Measurements from ENCODE around the gene SMIM7.
"Not testable (repeated sequence)": the region's sequence is repeated elsewhere in the genome, so short reads cannot be mapped to it uniquely, and the experiment has no call there.

Gene SMIM7

DNA sequence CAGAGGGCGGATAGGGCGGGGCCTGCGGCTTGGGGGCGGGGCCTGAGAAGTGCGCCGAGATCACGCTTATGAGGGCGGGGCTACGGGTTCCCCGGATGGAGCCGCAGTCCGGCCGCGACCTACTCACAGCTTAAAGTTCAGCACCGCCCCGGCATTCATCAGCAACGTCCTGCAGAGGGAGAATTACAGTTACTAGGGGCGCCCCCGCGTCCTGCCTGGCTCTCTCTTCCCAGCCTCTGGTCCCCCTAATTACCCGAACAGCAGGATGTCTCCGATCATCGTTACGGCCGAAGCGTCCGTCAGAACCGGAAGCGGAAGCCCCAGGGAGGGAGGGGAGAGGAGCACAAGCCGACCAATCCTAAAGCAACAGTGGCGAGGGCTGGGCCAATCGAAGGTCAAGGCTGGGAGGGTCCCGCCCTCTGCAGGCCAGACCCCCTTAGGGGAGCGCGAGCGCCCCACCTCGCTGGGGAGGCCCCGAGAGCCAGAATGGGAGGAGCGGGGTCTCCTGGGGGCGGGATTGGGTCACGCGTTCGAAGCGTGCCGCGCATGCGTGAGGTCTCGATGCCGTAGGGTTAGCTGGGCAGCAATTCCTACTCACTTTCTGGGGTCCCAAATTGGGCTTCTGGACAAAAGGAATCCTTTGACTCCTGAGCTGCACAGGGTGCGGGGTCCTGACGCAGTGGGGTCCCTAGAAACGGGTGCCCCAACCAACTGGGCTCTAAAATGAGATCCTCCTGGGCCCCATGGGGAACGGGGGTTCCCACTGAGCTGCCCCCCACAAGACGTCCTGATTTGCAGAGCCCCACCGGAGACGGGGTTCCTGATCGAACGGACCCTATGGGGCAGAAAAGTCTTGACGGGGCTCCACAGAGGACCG lies at the start of gene SMIM7:
Gene SMIM7 (minus strand): TSS at position 313 of the 877 bp plus-strand sequence. CDS start 34 bp downstream, at position 279.
- DNase-seq (ENCODE audit: low read depth) = peak; percentile 98

DNA sequence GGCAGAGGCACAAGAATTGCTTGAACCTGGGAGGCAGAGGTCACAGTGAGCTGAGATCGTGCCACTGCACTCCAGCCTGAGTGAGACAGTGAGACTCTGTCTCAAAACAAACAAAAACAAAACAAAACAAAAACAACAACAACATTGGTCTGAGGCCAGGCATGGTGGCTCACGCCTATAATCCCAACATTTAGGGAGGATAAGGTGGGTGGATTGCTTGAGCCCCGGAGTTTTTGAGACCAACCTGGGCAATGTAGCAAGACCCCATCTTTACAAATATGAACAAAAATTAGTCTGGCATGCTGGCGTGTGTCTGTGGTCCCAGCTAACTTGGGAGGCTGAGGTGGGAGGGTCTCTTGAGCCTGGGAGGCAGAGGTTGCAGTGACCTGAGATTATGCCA lies 43.7 kb upstream of the SMIM7 start:
- no peak for DNase-seq (ENCODE audit: low read depth)

DNA sequence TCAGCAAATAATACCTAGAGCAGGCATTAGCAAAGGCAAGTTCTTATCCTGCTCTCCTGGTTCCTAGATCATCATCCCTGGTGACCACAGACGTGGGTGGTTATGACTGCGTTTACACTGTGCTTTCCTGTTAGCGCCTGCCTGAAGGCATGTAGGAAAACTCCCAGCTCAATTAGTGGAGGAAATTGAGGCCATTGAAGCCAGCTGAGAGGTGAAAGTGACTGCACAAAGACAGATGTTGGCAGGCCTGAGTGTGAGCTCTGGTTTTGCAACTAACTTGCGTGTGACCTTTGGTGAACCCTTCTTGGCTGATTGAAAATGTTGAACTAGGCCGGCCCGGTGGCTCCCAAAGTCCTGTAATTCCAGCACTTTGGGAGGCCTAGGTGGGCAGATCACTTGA lies 42.2 kb upstream of the SMIM7 start:
- peak; percentile 21 for DNase-seq (ENCODE audit: low read depth)

DNA sequence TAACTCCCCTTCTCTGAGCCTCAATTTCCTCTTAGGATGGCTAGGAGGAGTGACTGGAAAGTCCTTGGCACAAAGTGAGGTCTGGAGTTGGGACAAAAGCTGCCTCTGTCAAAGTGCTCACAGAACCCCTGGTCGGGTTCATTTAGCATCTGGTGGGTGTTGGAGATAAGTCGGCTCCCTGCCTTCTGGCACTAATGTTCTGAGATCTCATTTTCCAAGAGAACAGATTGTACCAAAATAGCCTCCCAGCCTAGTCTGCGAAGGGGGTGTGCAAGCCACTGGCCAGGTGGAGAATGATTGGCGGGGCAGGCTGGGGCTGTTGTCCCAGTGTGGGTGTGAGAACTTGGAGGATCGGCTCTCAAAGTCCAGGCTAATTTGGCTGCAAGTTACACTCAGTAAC lies 39.0 kb upstream of the SMIM7 start:
- DNase-seq (ENCODE audit: low read depth) = no peak

DNA sequence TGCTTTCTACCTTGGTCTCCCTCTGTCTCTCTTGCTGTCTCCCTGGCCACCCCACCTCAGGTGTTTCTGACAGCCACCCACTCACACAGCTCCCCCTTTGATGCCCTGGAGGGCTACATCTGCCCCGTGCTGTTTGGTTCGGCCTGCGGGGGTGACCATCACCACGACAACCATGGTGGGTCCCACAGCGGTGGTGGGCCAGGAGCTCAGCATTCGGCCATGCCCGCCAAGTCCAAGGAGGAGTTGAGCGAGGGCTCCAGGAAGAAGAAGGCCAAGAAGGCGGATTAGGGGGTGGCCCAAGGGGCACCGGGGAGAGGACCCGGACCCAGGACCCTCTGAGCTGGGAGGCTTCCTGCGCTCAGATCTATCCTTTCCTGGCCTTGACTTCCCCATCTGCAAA lies 28.1 kb upstream of the SMIM7 start:
- DNase-seq (ENCODE audit: low read depth) = no peak

DNA sequence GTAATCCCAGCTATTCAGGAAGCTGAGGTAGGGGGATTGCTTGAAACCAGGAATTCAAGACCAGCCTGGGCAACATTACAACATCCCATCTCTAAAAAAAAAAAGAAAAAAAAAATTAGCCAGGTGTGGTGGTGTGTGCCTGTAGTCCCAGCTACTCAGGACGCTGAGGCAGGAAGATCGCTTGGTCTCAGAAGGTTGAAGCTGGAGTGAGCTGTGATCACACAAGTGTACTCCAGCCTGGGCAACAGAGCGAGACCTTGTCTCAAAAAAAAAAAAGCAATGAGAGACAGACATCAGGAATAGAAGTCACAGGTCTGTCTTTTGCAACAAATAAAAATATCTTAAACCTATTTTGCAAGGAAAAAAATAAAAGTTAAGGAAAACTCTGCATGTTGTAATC lies 24.3 kb upstream of the SMIM7 start:
- DNase-seq (ENCODE audit: low read depth) = no peak

DNA sequence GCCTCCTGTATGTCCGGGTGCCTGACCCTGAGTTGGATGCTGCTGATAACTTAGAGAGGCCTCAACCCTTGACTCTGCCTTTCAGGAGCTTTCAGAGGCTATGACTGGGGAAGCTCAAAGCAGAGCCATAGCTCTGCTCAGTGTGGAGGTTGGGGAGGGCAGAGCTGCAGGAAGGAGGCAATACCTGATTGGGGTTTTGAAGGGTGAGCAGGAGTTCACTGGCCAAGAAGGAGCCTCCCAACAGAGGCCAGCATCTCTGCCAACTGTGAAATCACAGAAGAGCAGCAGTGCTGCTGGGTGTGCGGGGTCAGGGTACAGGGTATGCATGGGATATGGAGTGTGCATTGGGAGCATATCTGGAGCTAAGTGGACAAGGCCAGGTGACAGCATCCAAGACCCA lies 22.6 kb upstream of the SMIM7 start:
- DNase-seq (ENCODE audit: low read depth) = no peak

DNA sequence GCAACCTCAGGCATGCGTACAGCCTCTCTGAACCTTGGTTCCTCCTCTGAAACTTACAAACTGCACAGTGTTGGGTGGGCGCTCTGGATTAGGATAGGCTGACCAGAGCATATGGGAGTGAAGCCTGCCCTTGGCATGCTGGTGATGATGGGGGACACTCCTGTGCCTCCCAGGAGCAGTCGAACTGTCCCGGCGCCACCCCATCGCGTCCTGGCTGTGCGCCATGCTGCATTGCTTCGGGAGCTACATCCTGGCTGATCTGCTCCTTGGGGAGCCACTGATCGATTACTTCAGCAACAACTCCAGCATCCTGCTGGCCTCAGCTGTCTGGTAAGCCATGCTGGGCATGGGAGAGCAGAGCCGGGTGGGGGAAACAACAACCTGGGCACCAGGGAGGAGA lies 19.9 kb upstream of the SMIM7 start:
- no peak for DNase-seq (ENCODE audit: low read depth)

DNA sequence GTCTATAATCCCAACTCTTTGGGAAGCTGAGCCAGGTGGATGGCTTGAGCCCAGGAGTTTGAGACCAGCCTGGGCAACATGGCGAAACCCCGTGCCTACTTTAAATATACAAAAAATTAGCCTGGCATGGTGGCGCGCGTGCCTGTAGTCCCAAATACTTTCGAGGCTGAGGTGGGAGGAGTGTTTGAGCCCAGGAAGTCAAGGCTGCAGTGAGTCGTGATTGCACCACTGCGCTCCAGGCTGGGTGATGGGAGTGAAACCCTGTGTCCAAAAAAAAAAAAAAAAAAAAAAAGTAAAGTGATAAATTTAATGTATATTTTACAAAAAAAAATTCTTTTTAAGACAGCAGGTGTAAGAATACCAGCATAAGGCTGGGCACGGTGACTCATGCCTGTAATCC lies 18.6 kb upstream of the SMIM7 start:
- DNase-seq (ENCODE audit: low read depth) = no peak

DNA sequence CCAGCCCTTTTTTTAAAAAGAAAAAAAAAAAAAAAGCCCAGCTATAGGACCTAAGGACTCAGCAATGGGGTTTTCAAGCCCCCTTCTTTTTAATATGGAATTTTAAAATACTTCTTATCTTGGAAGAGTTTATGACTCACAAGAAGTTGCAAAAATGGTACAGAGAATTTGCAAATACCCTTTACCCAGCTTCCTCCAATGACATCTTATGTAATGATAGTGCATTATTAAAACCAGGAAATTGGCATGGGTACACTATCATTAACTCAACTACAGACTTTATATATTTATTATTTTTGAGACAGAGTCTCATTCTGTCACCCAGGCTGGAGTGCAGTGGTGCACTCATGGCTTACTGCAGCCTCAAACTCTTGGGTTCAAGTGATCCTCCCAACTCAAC lies 17.1 kb upstream of the SMIM7 start:
- peak; percentile 21 for DNase-seq (ENCODE audit: low read depth)

DNA sequence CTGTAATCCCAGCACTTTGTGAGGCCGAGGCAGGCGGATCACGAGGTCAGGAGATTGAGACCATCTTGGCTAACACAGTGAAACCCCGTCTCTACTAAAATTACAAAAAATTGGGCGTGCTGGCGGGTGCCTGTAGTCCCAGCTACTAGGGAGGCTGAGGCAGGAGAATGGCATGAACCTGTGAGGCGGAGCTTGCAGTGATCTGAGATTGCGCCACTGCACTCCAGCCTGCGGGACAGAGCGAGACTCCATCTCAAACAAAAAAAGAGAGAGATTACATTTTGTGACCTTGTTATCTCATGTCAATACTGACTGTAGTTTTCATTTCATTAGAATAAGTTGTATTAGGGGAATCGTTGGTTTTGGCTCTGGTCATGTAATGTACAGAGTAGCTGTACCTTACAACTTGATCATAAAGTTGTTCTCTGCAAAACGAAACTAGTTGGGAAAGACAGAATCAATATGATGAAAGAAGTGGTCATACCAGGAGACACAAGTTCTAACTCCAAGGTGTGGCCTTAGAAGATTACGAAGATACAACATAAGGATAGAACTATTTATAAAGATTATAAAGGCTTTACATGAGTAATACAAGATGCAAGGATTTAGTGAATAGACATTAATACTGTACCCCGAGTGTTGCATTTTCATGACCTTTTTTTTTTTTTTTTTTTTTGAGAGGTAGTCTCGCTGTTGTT lies 16.3 kb upstream of the SMIM7 start:
- no peak for DNase-seq (ENCODE audit: low read depth)

DNA sequence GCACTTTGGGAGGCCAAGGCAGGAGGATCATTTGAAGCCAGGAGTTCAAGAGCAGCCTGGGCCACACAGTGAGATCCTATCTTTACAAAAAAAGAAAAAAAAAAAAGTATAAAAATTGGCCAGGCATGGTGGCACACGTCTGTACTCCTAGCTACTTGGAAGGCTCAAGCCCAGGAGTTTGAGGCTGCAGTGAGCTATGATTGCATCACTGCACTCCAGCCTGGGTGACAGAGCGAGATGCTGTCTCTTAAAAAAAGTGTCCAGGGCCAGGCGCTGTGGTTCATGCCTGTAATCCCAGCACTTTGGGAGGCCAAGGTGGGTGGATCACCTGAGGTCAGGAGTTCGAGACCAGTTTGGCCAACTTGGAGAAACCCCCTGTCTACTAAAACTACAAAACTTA lies 13.9 kb upstream of the SMIM7 start:
- not testable (repeated sequence) for DNase-seq (ENCODE audit: low read depth)

DNA sequence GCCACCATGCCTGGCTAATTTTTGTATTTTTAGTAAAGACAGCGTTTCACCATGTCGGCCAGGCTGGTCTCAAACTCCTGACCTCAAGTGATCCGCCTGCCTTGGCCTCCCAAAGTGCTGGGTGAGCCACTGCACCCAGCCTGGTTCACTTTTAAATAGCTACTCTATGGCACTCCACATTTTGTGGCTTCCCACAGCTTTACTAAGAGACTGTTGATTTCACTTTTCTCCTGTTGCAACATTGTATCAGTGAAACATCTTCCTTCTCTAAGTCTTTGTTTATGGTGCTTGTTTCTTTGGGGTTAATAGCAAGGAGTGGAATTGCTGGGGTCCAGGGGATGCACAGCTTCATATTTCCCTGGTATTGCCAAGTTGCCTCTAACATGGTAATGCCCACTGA lies 13.3 kb upstream of the SMIM7 start:
- DNase-seq (ENCODE audit: low read depth) = peak; percentile 17

DNA sequence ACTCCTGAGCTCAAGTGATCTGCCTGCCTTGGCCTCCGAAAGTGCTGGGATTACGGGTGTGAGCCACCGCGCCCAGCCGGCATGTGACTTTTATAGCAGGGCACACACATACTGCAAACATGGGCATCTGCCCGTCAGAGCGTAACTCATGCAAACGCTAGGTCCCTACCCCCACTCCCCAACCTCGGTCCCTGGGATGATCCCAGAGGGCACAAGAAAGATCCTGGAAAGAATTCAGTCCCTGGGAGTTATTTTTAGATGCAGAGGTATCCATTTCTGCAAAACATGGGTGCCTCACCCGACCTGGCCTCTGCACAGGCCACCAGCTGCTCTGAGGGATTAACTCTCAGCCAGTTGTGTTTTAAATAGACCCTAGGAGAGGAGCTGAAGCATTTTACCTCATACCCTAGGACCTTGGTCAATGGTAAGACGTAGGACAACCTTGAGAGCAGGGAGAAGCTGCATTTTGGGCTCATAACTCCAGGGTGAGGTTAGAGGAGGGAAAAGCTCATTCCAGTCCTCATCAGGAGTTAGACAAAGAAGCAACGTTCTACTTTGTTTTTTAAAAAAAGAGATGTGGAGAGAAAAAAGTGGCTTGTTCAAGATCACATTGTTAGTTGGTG lies 11.8 kb upstream of the SMIM7 start:
- DNase-seq (ENCODE audit: low read depth) = no peak

DNA sequence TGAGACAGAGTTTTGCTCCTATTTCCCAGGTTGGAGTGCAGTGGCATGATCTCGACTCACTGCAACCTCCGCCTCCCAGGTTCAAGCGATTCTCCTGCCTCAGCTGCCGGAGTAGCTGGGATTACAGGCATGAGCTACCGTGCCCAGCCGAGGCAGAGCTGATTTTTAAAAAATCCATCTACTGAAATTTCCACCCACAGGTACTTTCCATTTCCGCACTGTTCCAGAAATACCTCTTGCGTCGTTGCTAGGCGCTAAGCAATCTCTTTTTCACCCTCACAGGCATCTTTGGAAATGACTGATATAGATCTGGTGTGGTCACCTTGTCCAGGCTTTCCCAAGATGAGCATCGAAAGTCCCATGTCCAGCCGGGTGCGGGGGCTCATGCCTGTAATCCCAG lies 10.3 kb upstream of the SMIM7 start:
- no peak for DNase-seq (ENCODE audit: low read depth)

DNA sequence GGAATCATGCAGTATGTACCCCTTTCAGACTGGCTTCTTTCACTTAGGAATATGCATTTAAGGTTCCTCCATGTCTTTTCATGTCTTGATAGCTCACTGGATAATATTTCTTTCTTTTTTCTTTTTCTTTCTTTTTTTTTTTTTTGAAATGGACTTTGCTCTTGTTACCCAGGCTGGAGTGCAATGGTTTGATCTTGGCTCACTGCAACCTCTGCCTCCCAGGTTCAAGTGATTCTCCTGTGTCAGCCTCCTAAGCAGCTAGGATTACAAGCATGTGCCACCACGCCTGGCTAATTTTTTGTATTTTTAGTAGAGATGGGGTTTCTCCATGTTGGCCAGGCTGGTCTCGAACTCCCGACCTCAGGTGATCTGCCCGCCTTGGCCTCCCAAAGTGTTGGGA lies 8.8 kb upstream of the SMIM7 start:
- DNase-seq (ENCODE audit: low read depth) = not testable (repeated sequence)

DNA sequence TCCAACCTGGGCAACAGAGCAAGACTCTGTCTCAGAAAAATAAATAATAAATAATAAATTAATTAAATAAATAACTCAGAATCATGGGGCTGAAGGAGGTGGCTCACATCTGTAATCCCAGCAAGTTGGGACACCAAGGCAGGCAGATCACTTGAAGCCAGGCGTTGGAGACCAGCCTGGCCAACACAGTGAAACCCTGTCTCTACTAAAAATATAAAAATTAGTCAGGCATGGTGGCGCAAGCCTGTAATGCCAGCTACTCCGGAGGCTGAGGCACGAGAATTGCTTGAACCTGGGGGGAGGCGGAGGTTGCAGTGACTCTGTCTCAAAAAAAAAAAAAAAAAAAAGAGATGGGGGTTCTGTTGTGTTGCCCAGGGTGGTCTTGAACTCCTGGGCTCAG lies 8.2 kb upstream of the SMIM7 start:
- no peak for DNase-seq (ENCODE audit: low read depth)

DNA sequence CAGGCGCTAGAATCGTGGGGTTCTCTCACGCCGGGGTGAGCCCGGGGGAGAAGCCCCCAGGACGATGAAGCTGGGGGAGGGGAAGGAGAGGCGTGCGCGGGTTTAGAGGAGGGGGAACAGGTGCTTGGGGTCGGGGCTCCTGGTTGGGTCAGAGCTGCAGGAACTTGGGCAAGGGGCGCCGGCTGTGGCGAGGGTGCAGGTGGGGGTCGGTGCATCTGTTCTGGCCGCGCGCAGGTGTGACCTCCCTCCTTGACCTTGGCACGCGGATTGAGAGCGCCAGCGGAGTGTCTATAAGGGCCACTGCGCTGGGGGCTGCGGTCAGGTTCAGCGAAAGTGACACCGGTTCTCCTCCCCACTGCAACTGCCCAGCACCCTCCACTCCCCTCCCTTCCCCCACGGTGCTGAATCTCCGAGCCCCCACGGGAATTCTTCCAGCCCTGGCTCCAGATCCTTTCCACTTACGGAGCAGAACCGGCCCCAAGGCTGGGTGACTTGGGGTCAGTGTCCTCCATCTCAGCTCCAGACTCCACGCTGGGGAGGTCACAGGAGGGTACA lies 1.6 kb upstream of the SMIM7 start:
- DNase-seq (ENCODE audit: low read depth) = no peak

DNA sequence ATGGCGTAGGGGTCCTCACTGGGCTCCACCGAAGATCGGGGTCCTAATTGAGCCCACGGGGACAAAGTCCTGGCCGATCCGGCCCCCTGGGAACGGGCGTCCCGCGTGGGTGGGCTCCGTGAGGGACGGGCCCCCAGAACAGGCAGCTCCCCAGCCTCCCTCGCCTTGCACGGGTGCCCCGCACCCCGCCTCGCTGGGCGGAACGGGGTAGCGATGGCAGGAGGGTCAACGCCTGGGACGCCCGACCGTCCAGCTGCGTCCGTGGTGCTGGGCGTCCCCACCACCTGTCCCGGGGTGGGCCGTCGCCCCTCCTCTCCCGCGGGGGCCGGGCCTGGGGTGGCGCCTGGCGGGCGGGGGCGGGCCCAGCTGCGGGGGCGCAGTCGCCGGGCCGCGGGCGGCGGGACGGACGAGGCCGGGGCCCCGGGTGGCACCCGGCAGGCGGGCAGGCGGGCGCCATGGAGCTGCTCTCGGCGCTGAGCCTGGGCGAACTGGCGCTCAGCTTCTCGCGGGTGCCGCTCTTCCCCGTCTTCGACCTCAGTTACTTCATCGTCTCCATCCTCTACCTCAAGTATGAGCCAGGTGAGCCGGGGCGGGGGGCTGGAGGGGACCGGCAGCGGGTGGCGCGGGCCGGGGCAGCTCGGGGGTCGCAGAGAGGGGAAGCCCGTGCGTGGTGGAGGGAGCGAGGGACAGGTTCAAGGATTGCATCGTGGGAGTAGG lies 977 bp upstream of the SMIM7 start, which contains the start of gene TMEM38A:
Gene TMEM38A (plus strand): TSS at position 377 of the 717 bp plus-strand sequence. CDS start 79 bp downstream, at position 456.
- no peak for DNase-seq (ENCODE audit: low read depth)

DNA sequence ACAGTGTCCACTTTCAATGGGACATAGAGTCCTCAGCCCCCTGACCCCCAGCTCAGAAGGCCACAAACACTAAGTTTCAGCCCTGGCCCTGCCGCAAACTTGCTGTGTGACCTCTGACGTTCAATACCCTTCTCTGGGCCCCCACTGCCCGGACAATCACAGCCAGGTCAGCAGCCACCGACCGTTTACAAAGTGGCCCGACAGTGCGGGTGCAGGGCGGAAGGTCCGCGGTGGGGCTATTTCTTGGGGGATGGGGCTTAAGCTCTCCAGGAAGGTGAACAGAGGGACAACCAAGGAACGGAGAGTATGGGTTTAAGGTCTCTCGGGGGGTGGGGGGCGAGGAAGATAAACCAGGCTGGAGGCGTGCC lies 496 bp downstream of the SMIM7 start:
- DNase-seq (ENCODE audit: low read depth) = no peak

DNA sequence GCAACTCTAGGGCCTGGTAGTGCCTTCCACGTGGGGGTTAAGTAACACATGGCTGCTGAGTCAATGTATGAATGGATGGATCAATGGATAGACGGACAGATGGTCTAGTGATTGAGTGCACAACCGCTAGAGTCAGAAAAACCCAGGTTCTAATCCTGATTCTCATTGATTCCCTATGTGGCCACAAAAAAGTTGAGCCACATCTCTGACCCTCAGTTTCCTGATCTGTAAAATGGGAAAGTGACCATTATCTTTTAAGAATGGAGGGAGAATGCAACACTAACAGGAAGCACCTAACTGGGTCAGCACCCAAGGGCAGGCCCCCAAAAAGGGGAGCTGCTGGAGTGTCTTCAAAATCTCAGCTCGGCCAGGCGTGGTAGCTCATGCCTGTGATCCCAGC lies 2.6 kb downstream of the SMIM7 start:
- DNase-seq (ENCODE audit: low read depth) = no peak

DNA sequence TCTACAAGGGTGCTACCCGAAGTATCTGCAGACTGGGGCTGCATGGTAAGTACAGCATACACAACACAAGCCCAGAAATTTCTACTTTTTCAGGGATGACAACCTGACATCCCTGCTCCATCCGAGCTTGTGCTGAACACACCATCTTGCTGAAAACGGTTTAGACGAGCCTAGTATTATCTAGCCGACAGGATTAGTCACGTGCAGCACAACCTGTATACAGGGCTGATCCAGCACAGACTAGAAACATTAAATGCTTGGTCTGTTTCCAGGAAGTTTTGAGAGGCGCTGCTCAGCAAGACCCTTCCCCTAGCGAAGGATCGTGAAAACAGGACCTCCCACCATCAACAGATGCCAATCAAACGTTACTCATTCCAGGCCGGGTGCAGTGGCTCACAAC lies 4.2 kb downstream of the SMIM7 start:
- no peak for DNase-seq (ENCODE audit: low read depth)

Measured in amniotic epithelial cell (primary cell).